CD1c-positive myeloid dendritic cell (primary cell): ENCODE data around the gene OXLD1.

ENCODE experiments used
- DNase-seq: peaks from one replicate; pipeline ENCODE4 v3.0.0-alpha.2; 2016; ENCODE audit errors: extremely low spot score

The OXLD1 gene

DNA sequence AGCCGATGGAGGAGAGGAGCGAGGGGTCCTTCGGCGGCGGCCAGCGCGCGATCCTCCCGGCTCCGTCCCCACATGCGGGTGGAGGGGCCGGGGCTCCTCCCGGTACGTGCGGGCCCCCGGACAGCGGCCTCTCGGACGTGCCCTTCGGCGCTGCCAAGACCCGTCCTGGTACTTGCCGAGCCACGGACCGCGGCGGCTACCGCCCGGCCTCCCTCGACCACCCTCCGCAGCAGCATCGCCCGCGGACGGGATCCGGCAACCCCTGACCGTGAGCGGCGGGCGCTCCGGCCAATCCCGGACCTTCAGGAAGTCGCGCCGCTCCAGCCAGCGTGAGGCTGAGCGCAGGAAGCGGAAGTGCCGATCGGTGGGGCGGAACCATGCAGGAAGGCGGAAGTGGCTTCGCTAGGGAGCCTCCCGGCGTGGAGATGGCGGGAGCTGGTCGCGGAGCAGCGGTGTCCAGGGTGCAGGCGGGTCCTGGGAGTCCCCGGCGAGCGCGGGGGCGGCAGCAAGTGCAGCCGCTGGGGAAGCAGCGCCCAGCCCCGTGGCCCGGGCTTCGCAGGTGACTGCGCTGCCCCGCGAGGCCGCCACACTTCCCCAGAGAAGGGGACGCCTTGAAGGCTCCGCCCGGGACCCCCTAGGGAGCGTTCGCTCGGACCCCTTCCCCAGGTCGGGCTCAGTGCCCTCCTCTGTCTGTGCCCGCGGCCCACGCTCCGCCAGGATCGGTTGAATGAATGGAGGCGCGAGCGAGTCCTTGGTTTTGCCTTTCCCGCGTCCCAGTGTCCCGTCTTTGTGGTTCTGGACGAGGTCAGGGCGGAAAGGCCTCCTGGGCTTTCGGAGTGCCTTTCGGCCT is at the start of gene OXLD1, which contains the start of gene CCDC137:
TSS of gene OXLD1 (minus strand) at position 264 of the 850 bp plus-strand sequence. CDS start at position 236, 28 bp downstream.
TSS of gene CCDC137 (plus strand) at position 396 of the 850 bp plus-strand sequence. CDS start at position 426, 30 bp downstream.
- peak; percentile 98 for DNase-seq

GRCh38 chr17:81715107-81715871 is 48.9 kb upstream of the OXLD1 start:
- DNase-seq = no peak

GRCh38 chr17:81714412-81715106 is 48.2 kb upstream of the OXLD1 start:
- DNase-seq = no peak

DNA sequence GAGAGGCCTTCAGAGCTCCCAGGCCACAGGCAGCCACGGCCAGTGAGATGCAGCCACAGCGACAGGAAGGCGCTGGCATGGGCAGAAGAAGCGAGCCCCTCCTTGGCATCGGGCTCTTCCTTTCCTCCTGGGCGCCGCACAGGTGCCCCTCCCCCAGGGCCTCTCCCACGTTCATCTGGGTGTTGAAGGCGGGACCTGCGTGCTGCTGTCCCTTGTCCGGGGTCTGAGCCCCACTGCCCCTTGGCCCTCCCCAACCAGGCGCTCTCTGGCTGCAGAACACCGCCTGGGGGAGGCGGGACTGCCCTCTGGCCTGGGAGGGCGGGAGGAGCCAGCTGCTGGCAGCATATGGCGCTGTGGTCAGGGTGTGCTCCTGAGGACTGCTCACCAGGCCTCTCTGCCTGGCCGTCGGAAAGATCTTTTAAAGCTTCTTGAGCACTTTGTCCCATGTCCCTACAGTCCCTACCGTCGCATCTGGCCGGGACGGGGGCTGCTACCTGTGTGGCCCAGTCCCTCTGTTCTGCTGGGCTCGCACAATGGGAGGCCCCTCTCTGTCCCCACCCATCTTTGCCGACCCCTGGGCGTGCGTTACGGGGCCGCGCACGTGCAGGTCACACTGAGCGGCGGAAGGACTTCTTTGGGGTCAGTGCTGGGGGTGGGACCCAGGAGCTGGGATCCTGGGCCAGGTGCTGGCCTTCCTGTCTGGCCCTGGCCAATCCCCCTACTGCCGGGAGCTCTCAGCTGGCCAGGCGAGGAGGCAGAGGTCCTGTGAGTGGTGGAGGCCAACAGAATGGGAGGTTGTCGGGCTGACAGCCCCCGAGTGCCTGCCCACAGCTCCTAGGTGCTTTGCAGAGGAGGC is 47.4 kb upstream of the OXLD1 start:
- no peak for DNase-seq

DNA sequence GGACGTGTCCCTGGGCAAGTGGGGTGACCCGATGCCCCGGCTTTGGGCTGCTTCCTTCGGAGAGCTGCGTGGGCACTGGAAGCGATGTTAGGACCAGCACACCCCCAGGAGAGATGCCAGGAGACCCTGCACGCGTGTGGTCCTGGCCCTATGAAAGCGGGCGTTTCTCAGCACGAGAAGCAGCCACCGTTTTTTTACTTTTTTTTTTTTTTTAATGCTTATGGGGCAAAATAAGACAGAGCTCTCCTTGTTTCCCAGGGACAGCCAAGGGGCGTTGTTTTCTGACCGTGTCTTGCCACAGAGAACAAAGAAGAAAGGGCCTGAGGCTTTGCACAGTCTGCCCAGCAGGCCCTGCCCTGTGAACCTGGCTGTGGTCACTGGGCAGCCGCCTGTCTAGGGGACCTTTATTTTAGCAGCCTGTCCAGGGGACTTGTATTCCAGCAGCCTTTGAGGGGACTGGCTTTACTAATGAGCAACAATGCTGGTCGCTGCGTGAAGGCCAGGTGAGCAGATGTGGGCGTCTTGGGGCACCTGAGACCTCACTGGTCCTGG is 46.7 kb upstream of the OXLD1 start:
- no peak for DNase-seq

DNA sequence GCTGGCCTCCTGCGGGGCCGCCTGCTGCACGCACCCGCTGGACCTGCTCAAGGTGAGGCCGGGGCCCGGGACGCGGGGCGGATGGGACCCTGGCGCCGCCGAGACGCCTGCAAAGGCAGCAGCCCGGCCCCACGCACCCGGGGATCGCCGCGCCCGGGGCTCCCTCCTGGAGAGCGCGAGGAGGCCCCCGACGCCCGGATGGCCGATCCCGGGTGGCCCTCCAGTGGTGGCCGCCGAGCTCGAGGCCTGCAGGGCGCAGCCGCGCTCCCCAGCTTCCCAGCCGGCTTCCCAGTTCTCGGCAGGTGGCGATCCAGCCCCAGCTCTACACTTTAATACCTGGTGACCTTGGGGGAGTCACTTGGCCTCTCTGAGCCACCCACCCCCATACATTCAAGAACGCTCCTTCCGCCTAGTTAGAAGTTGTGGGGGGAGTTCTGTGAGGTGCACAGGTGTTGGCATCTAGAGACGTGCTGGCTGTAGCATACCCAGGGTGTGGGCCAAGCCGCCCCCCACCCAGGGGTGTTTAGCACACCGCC is 46.1 kb upstream of the OXLD1 start:
- DNase-seq = no peak

DNA sequence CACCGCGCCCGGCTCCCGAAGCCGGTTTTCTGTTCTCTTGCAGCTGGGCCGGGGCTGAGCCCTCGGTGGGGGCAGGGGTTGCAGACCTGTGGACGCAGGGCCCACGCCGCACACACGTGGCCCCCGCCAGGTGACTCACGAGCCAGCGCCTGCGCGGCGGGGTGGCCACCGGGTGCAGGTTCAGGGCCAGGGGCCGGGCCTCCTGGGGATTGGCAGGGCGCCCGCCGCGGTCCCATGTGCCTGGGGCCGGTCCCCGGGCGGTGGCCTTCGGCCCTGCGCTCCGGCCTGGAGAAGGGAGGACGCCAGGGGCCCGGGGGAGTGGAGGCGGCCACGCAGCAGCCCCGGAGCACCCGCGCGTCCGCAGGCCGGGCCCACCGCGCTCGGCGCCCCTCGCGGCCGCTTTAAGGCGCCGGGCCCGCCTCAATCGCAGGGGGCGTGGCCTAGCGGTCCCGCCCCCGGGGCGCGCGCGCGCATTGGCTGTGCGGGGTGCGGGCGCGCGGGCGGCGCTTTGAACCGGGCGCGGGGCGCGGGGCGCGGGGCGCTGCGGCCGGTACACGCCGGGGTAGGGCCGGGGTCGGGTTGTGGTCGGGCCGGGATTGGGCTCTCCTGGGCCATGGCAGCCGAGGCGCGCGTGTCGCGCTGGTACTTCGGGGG is 45.5 kb upstream of the OXLD1 start, which contains the start of gene SLC25A10:
TSS of gene SLC25A10 (plus strand) at position 471 of the 654 bp plus-strand sequence. CDS start at position 614, 143 bp downstream.
- peak; percentile 88 for DNase-seq

DNA sequence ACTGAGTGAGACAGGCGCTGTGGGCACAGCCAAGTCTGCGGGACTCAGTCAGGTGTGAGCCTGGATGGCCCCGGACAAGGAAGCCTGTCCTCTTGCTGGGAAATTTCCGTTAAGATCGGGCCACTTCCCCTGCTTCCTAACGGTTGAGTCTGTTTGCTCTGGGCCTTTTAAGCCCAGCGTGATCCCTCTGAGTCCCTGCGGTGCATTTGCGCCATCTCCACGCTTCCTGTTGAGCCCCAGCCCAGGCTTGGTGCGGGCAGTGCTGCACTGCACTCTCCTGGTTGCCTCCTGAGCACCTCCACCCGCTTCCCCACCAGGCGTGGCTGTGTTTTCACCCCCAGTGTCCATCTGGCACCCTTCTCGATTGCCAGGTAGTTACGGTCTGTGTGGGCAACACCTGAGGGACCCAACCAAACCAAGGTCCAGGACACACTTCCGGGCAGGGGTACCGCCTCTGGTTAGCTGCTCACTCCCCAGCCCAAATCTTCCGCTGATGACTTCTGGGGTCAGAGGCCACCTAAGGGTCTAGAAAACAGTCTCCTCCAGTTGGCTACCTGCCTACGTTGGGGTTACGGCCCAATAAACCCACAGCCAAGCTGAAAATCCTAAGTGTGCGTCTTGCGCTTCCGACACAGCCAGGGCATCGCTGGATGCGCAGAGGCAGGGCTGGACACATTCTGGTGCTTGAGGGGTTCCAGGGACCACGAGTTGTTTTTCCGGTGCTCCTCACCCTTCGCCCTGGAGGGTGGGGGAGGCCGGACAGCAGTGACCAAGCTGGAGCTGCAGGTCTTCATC is 44.3 kb upstream of the OXLD1 start:
- DNase-seq = peak; percentile 35

- DNase-seq = no peak
Measured at GRCh38 chr17:81708739-81709185, 42.4 kb upstream of the OXLD1 start.

GRCh38 chr17:81707725-81708646 is 41.6 kb upstream of the OXLD1 start:
- DNase-seq = no peak

- DNase-seq = no peak
Measured at GRCh38 chr17:81706757-81707624, 40.6 kb upstream of the OXLD1 start.

DNA sequence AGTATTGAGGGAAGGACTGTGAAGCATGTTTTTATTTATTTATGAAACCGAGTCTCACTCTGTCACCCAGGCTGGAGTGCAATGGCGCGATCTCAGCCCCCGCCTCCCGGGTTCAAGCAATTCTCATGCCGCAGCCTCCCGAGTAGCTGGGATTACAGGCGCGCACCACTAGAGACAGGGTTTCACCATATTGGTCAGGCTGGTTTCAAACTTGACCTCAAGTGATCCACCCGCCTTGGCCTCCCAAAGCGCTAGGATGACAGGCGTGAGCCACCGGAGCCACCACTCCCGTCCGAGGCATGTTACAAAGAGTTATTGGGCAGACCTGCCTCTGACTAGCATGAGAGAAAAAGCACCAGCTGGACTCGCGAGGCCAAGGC is 39.8 kb upstream of the OXLD1 start:
- no peak for DNase-seq

- DNase-seq = no peak
Measured at GRCh38 chr17:81705518-81706231, 39.3 kb upstream of the OXLD1 start.

- DNase-seq = peak; percentile 4
Measured at GRCh38 chr17:81703747-81704654, 37.6 kb upstream of the OXLD1 start.
